Fibroblast of skin of left biceps (primary cell): ENCODE measurements around the gene PPIA.
"Not testable (repeated sequence)": the region's sequence is repeated elsewhere in the genome, so short reads cannot be mapped to it uniquely, and the experiment has no call there.

Source experiments
- DNase-seq, 2 experiments: peaks; one replicate each; pipeline ENCODE4 v3.0.0-alpha.2; 2013; ENCODE audit warnings: low read depth in 2 of 2

Gene PPIA

DNA sequence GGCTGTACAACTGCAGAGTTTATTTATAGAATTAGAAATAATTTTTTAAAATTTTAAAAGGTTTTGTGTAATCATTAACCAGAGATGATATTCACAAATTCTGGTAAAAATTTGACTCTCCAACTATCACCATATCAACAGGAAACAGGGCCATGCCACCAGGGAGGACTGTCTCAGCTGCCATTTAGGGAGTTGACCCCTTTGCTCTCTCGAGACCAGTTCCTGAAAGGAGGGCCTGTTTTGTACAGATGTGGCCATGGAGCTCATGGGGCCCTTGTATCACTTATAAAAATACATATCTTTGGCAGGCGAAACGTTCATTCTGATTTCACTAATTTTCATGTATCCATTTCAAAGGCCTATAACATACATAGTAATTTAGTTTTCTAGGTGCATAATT, 31.1 kb downstream of the PPIA start:
- no peak for DNase-seq

DNA sequence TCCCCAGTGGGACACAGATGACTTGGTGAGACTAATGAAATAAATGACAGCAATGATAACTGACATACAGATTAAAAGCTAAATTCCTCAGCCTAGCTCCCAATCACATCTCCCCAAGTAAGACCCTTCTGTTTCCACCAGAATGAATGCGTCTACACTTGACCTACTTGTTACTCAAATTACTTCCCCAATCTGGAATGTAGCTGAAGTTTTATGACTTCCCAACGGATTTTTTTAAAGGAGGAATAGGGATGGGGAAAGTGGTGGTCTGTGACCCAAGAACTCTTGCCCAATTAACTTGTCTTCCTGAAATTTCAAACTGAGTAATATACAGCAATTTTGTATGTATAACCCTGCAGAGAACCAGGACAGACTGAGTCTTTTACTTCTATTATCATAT, 42.3 kb downstream of the PPIA start:
- no peak for DNase-seq

DNA sequence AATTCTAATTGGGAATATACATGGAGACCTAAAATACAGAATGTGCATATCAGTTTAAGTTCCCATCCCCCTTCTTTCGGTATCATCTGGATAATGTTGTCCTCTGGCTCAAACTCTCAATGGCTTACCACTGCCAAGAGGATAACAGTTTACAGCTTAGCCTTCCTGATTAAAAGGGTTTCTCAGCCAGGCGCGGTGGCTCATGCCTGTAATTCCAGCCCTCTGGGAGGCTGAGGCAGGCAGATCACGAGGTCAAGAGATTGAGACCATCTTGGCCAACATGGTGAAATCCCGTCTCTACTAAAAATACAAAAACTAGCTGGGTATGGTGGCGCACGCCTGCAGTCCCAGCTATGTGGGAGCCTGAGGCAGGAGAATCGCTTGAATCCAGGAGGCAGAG, 46.2 kb downstream of the PPIA start:
- not testable (repeated sequence) for DNase-seq

- not testable (repeated sequence) for DNase-seq
These were observed 47.0 kb downstream of the PPIA start for GRCh38 chr7:44843440-44843839.

DNA sequence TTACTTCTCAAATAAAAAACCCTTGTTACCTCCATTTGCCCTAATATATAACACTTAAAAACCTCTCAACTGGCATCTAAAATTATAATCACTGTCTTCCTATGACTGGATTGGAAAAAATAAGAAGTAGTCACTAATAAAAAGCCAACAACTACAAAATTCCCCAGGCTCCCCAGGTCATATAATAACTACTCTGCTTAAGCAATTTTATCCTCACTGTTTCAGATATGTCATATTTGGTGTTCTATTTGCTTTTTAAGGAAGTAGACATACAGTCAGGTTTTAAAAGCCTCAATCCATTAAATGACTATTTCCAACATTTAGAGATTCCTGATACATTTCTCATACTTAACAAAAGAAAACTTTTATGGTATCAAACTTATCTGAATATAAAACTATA, 49.0 kb downstream of the PPIA start:
- DNase-seq, result no peak

GRCh38 chr7:44846390-44846789, 49.9 kb downstream of the PPIA start:
- DNase-seq, result not testable (repeated sequence)

- DNase-seq, result no peak
These were observed 50.5 kb downstream of the PPIA start for GRCh38 chr7:44846816-44847508.

DNA sequence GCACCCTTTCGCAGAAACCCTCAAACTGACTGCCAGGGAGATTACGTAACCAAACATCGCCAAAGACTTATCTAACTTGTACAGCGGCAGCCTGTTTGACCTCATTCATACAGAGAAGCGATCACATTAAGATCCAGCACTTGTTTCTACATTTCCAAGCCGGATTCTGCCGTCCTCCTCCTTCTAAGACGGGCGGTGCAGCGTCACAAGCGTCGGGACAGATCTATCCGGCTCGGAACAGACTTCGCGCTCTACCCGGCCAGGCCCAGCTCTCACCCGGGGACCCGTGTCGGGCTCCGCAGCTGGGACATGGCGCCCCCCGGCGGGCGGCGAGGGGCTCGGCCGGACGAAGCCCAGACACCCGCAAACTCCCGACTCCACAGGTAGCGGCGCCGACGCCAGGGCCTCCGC, 51.0 kb downstream of the PPIA start:
- peak; percentile 53 to 65 for DNase-seq

DNA sequence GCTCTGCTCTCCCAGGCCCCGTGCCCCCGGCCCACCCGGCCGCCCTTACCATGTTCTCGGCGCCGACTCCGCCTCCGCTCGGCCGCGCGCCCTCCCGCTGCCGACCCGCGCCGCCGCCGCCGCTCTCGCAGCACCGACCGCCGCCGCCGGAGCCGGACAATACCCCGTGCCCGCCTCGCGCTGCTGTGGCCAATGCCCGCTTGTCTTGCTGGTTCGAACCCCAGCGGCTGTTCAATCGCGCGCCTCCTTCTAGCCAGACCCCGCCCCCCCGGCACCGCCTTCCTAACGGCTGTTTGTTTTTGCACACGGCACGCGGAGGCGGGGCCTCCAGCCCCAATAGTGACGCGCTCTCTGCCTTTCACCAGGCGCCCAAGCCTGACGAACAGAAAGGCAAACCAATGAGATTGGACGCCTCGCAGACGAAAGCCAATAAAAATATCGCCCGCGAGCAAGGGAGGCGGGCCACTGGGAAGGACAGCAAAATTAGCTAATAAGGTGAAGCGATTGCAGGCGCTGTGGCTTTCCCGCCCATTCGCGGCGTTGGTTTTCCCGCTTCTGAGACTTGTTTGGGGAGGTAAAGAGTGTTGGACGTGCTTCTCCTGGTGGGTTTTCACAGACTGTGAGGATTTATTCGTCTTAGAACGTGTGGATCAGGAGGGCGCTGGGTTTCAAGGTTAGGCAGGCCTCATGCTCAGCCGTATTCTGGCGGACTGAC, 51.6 kb downstream of the PPIA start, which contains the start of gene H2AZ2:
Gene H2AZ2, minus strand, starts transcription at position 168 of the 715 bp plus-strand sequence. Its CDS starts 116 bp downstream, at position 52.
- DNase-seq, result peak; percentile 100

GRCh38 chr7:44849259-44849884, 52.9 kb downstream of the PPIA start:
- DNase-seq, result no peak

DNA sequence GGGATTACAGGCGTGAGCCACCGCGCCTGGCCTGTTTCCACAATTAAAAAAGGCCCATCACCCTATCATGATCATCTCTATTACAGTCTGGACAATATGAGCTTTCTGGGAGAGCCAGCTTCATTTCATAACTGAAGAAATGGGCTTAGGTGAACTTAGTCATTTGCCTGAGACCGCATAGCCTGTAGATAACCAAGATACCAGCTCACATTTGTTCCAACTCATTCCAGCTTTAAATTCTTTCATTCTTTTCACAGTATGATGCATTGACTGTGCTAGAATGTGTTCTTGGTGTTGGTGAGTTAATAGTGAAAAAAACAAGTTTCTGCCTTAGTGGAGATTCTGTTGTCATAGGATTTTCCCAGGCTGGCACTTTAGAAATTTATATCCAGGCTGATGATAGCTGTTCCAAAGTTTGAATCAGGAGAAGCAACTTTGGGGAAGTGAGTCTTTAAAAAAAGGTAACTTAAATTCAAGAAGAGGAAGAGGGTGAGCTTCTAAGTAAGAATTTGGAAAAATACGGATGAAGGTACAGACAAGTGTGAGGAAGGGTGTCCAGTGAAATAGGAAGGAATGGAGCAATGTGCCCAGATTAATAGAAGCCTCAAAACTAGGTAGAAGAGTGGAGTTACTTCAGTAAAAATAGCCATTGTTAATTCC, 53.5 kb downstream of the PPIA start:
- no peak for DNase-seq

DNA sequence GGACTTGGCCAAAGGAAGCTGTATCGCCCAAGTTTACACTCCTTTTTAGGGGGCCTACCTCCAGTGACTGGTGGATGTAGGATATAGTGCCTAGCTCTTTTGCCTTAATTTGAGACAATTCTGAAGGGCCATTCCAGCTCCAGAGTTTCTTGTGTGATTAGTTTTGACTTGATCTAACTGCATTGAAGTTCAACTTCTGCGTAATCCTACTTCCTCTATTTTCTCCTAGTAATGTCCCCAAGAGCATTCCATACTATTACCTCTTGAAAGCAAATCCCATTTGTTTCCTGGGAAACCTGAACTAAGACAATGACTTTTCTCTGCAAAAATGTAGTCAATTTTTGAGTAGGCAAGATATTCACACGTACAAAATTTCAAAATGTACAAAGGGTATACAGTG, 56.1 kb downstream of the PPIA start:
- DNase-seq, result no peak
